Liver (tissue), 2 donors: Measurements from ENCODE around the gene RNF112.

Source experiments
- CTCF ChIP-seq: fragments of 150-350 bp; IDR thresholded peaks from 2 replicates; pipeline ENCODE4 v1.5.1; 2017; ENCODE audit warnings: improper control_type of control experiment, low read depth, low read length; ENCODE audit not compliant: missing input control
- REST ChIP-seq: IDR thresholded peaks from 2 replicates; pipeline ENCODE4 v1.6.1; 2016; ENCODE audit warnings: antibody characterized with exemption, mild to moderate bottlenecking
- YY1 ChIP-seq: IDR thresholded peaks from 2 replicates; pipeline ENCODE4 v1.6.1; 2016; ENCODE audit warnings: antibody characterized with exemption, mild to moderate bottlenecking
- donor health status: healthy.

GRCh38 chr17:19417611-19418010, 6.6 kb downstream of the RNF112 start:
- TF ChIP-seq CTCF (no peak), YY1 (no peak), REST (no peak)
